SK-N-SH treated with all-trans-retinoic acid at 6 μM for 48 hours (cell line): ENCODE results near the gene UAP1L1.

Experiments used
- BACH2 ChIP-seq: fragments of 250-450 bp; sonication (Bioruptor Pico); IDR thresholded peaks from 2 replicates; pipeline ENCODE4 v1.9.0; 2021; ENCODE audit warnings: mild to moderate bottlenecking, borderline replicate concordance
- GLIS3 ChIP-seq: fragments of 250-450 bp; sonication (Bioruptor Pico); IDR thresholded peaks from 2 replicates; pipeline ENCODE4 v1.5.0; 2020; ENCODE audit warnings: mild to moderate bottlenecking, moderate library complexity
- PPARA ChIP-seq: fragments of 250-450 bp; sonication (Bioruptor Pico); IDR thresholded peaks from 2 replicates; pipeline ENCODE4 v1.5.0; 2020; ENCODE audit warnings: mild to moderate bottlenecking, borderline replicate concordance
- RARB ChIP-seq: fragments of 250-450 bp; sonication (Bioruptor Pico); IDR thresholded peaks from 2 replicates; pipeline ENCODE4 v1.8.0; 2021; ENCODE audit warnings: mild to moderate bottlenecking, moderate library complexity
- SNAI2 ChIP-seq: fragments of 250-450 bp; sonication (Bioruptor Pico); IDR thresholded peaks from 2 replicates; pipeline ENCODE4 v1.5.0; 2020; ENCODE audit warnings: mild to moderate bottlenecking, moderate library complexity
- TOX ChIP-seq: fragments of 250-450 bp; sonication (Bioruptor Pico); IDR thresholded peaks from 2 replicates; pipeline ENCODE4 v1.8.0; 2021; ENCODE audit warnings: mild to moderate bottlenecking, moderate library complexity, borderline replicate concordance
- ZFP3 ChIP-seq: fragments of 250-450 bp; sonication (Bioruptor Pico); IDR thresholded peaks from 2 replicates; pipeline ENCODE4 v1.5.0; 2020; ENCODE audit warnings: mild to moderate bottlenecking, moderate library complexity
- ZFP30 ChIP-seq: fragments of 450-650 bp; formaldehyde crosslinking; IDR thresholded peaks from 2 replicates; pipeline ENCODE4 v1.5.0; 2022; ENCODE audit warnings: mild to moderate bottlenecking, moderate library complexity
- TF ChIP-seq, protein P1 (sequence below): fragments of 250-450 bp; sonication (Bioruptor Pico); IDR thresholded peaks from 2 replicates; pipeline ENCODE4 v1.5.1; 2021; ENCODE audit warnings: mild to moderate bottlenecking, moderate library complexity
- TF ChIP-seq, protein P2 (sequence below): fragments of 250-450 bp; sonication (Bioruptor Pico); IDR thresholded peaks from 2 replicates; pipeline ENCODE4 v1.5.1; 2020; ENCODE audit warnings: low read depth, mild to moderate bottlenecking, moderate library complexity
- TF ChIP-seq, protein P3 (sequence below): fragments of 250-450 bp; sonication (Bioruptor Pico); IDR thresholded peaks from 2 replicates; pipeline ENCODE4 v1.8.0; 2020; ENCODE audit warnings: mild to moderate bottlenecking, moderate library complexity, borderline replicate concordance
- TF ChIP-seq, protein P4 (sequence below): fragments of 250-450 bp; sonication (Bioruptor Pico); IDR thresholded peaks from 2 replicates; pipeline ENCODE4 v1.8.0; 2021; ENCODE audit warnings: low read depth, mild to moderate bottlenecking, moderate library complexity, borderline replicate concordance

DNA sequence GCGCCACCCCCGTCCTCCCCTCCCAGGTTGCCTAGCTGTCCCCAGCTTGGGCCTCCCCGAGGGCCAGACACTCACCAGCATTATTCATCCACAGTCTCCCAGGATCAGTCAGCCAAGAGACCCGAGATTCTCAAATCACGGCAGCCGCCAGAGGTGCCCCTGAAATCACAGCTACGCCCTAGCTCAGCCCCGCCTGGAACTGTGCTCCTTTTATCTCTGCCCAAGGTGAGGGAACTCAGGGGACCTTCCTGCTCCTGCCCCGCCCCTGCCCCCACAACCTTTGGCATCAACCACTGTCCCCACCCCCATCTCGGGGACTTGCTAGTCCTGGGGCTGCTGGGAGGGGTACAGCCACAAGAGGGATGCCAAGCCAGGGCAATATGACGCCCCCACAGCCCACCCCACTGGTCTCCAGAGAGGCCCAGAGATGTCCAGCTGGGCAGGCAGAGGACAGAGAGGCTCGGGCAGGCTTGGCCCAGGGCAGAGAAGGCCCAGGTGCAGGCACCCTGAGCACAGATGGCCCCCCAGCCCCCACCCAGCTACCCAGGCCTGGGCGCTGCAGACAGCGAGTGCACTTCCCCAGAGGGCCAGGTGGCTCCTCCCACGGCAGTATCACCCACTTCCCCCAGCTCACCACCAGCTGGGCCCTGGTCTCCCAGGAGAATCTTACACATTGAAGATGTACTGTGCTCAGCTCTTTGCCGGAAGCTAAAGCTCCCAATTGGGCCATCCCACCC, 45.2 kb upstream of the UAP1L1 start, which contains the start of gene FUT7:
- TF ChIP-seq, protein P1, sequence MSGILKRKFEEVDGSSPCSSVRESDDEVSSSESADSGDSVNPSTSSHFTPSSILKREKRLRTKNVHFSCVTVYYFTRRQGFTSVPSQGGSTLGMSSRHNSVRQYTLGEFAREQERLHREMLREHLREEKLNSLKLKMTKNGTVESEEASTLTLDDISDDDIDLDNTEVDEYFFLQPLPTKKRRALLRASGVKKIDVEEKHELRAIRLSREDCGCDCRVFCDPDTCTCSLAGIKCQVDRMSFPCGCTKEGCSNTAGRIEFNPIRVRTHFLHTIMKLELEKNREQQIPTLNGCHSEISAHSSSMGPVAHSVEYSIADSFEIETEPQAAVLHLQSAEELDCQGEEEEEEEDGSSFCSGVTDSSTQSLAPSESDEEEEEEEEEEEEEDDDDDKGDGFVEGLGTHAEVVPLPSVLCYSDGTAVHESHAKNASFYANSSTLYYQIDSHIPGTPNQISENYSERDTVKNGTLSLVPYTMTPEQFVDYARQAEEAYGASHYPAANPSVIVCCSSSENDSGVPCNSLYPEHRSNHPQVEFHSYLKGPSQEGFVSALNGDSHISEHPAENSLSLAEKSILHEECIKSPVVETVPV = no peak
- TF ChIP-seq RARB (CRISPR knock-in tag) (no peak), ZFP30 (no peak), BACH2 (CRISPR knock-in tag) (no peak), TOX (no peak), GLIS3 (no peak), PPARA (CRISPR knock-in tag) (no peak), SNAI2 (no peak), ZFP3 (CRISPR knock-in tag) (no peak)
- TF ChIP-seq, protein P2, sequence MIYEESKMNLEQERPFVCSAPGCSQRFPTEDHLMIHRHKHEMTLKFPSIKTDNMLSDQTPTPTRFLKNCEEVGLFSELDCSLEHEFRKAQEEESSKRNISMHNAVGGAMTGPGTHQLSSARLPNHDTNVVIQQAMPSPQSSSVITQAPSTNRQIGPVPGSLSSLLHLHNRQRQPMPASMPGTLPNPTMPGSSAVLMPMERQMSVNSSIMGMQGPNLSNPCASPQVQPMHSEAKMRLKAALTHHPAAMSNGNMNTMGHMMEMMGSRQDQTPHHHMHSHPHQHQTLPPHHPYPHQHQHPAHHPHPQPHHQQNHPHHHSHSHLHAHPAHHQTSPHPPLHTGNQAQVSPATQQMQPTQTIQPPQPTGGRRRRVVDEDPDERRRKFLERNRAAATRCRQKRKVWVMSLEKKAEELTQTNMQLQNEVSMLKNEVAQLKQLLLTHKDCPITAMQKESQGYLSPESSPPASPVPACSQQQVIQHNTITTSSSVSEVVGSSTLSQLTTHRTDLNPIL (CRISPR knock-in tag) = no peak
- TF ChIP-seq, protein P3, sequence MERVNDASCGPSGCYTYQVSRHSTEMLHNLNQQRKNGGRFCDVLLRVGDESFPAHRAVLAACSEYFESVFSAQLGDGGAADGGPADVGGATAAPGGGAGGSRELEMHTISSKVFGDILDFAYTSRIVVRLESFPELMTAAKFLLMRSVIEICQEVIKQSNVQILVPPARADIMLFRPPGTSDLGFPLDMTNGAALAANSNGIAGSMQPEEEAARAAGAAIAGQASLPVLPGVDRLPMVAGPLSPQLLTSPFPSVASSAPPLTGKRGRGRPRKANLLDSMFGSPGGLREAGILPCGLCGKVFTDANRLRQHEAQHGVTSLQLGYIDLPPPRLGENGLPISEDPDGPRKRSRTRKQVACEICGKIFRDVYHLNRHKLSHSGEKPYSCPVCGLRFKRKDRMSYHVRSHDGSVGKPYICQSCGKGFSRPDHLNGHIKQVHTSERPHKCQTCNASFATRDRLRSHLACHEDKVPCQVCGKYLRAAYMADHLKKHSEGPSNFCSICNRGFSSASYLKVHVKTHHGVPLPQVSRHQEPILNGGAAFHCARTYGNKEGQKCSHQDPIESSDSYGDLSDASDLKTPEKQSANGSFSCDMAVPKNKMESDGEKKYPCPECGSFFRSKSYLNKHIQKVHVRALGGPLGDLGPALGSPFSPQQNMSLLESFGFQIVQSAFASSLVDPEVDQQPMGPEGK (CRISPR knock-in tag) = no peak
- TF ChIP-seq, protein P4, sequence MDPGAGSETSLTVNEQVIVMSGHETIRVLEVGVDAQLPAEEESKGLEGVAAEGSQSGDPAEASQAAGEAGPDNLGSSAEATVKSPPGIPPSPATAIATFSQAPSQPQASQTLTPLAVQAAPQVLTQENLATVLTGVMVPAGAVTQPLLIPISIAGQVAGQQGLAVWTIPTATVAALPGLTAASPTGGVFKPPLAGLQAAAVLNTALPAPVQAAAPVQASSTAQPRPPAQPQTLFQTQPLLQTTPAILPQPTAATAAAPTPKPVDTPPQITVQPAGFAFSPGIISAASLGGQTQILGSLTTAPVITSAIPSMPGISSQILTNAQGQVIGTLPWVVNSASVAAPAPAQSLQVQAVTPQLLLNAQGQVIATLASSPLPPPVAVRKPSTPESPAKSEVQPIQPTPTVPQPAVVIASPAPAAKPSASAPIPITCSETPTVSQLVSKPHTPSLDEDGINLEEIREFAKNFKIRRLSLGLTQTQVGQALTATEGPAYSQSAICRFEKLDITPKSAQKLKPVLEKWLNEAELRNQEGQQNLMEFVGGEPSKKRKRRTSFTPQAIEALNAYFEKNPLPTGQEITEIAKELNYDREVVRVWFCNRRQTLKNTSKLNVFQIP (CRISPR knock-in tag) = no peak
